Stomach (tissue), 9 donors: ENCODE data around the gene C9orf78. TPM values are rescaled to one million over a fixed set of nuclear protein-coding genes. Genes with fewer than 3 reads are reported as not detected.
A peak's percentile ranks its signal among the peaks of the same experiment; 100 is the strongest.

Experiments used
- DNase-seq, 2 donors: peaks; one replicate each; pipeline versions ENCODE4 v3.0.0 to v3.0.0-alpha.2; 2013 to 2019
- H3K27ac ChIP-seq, 5 donors: fragments of 200-600 bp in 4 of 5; sonication (generic) in 4 of 5; one replicate each; pipeline ENCODE4 v1.5.1; 2013 to 2019; ENCODE audit warnings: mild to moderate bottlenecking in 1 of 5, moderate library complexity in 1 of 5
- H3K27me3 ChIP-seq, 3 donors: fragments of 200-600 bp; sonication (generic); one replicate each; pipeline ENCODE4 v1.5.1; 2017 to 2019; ENCODE audit warnings: mixed run types in 1 of 3
- H3K36me3 ChIP-seq, 4 donors: fragments of 200-600 bp; sonication (generic); 1 replicate in 3 of 4; 2 replicates in 1 of 4; pipeline ENCODE4 v1.5.1; 2016 to 2019
- H3K4me1 ChIP-seq, 4 donors: fragments of 200-600 bp; sonication (generic); one replicate each; pipeline ENCODE4 v1.5.1; 2016 to 2019
- H3K4me3 ChIP-seq, 4 donors: fragments of 200-600 bp; sonication (generic) in 3 of 4; one replicate each; pipeline ENCODE4 v1.5.1; 2016 to 2019; ENCODE audit warnings: mild to moderate bottlenecking in 1 of 4
- H3K9me3 ChIP-seq, 4 donors: fragments of 200-600 bp; sonication (generic); one replicate each; pipeline ENCODE4 v1.5.1; 2016 to 2019
- CTCF ChIP-seq, 7 experiments: fragments of 450-650 bp in 4 of 7; fragments of 200-600 bp in 3 of 7; sonication (generic) in 3 of 7; IDR thresholded peaks; one replicate each; pipeline ENCODE4 v1.5.1; 2016 to 2019; ENCODE audit warnings: antibody characterized with exemption in 7 of 7, control low read depth in 2 of 7, mild to moderate bottlenecking in 1 of 7
- EP300 ChIP-seq: sonication (generic); formaldehyde crosslinking; IDR thresholded peaks from one replicate; pipeline ENCODE4 v1.6.1; 2017; ENCODE audit warnings: antibody characterized with exemption
- POLR2A ChIP-seq, 4 donors: fragments of 450-650 bp; IDR thresholded peaks; one replicate each; pipeline ENCODE4 v1.6.1; 2016; ENCODE audit warnings: antibody characterized with exemption in 4 of 4, control low read depth in 2 of 4, mild to moderate bottlenecking in 1 of 4, moderate library complexity in 1 of 4
- POLR2AphosphoS5 ChIP-seq, 3 donors: sonication (generic); formaldehyde crosslinking; IDR thresholded peaks; one replicate each; pipeline ENCODE4 v1.6.1; 2016; ENCODE audit warnings: antibody characterized with exemption in 3 of 3
- WGBS, 5 donors: extraction: QIAGEN DNeasy Blood & Tissue Kit in 3 of 5; methylation state at CpG; one replicate each; pipeline versions ENCODE4 v1.1.5 to v1.1.7; 2013 to 2018; 5-methylcytosine and 5-hydroxymethylcytosine counted together
- intact Hi-C: fragments of 100-400 bp; cut with DNase I; formaldehyde crosslinking; loops from one replicate; pipeline ENCODE4 v1.15.1; 2023; ENCODE audit warnings: low total_unique reads
- polyA plus RNA-seq, 3 donors: library from polyadenylated mRNA; stranded (reverse); fragments of 200-250 nt; gene quantifications; one replicate each; pipeline ENCODE4 v1.2.3, GENCODE V29; 2013
- small RNA-seq, 4 donors: library from RNA; depleted of rRNA; stranded (forward); fragments of <200 nt; gene quantifications; one replicate each; pipeline ENCODE3, GENCODE V24; 2016
- total RNA-seq, 5 donors: library from RNA; depleted of rRNA; stranded (reverse); fragments of >200 nt; gene quantifications; one replicate each; pipeline versions ENCODE4 v1.1.0 to v1.2.3, GENCODE V29; 2014 to 2016
- donor health status: healthy with polysubstance abuse.
- donor health status: Bipolar disorder and iron deficiency.
- donor health status: healthy.

Gene C9orf78
- total and polyA plus RNA-seq, 8 donors = 18.7 to 67.5 (median 43.8) TPM

- intact Hi-C loops = loop anchor here (5.0 to 10.0 kb wide), 2 partner anchors 134 to 646 kb away; no protein-coding TSS in a partner anchor
- Histone ChIP-seq H3K4me3 (no peak overlapping the region), H3K9me3 (no peaks in the 10 kb centered on the region), H3K4me1 (peaks cover 11 to 27% (median 15%) of the 10 kb centered on the region in 4 donors), H3K27me3 (peaks cover 0 to 3% (median 0%) of the 10 kb centered on the region in 3 donors), H3K36me3 (no peaks in the 10 kb centered on the region), H3K27ac (no peak overlapping the region)
- no peak for TF ChIP-seq POLR2A (IDR thresholded peaks at IDR 0.05)
- TF ChIP-seq EP300 = no peak
- DNase-seq = no peak
- 76 to 84% (median 81%) methylated on average over 8 of the region's 8 CpGs for WGBS, 5 donors
Measured at GRCh38 chr9:129781131-129781530, 53.9 kb downstream of the C9orf78 start.

- no peak for TF ChIP-seq EP300
- TF ChIP-seq POLR2A (IDR thresholded peaks at IDR 0.05) = no peak
- no peak for TF ChIP-seq POLR2AphosphoS5 (IDR thresholded peaks at IDR 0.05)
- no peak for TF ChIP-seq CTCF (IDR thresholded peaks at IDR 0.05)
- intact Hi-C loops = loop anchor here (5.0 to 10.0 kb wide), 2 partner anchors 132 to 645 kb away; no protein-coding TSS in a partner anchor
- Histone ChIP-seq H3K27me3 (peaks cover 0 to 3% (median 0%) of the 10 kb centered on the region in 3 donors), H3K9me3 (no peaks in the 10 kb centered on the region), H3K27ac (no peak overlapping the region), H3K4me3 (no peak overlapping the region), H3K36me3 (no peaks in the 10 kb centered on the region), H3K4me1 (peaks cover 11 to 39% (median 15%) of the 10 kb centered on the region in 4 donors)
- DNase-seq = no peak
- WGBS, 5 donors = 91 to 97% (median 97%) methylated on average over 5 to 7 of the region's 7 CpGs
Measured at GRCh38 chr9:129779560-129780190, 55.4 kb downstream of the C9orf78 start.

GRCh38 chr9:129778469-129778868 is 56.6 kb downstream of the C9orf78 start:
- peak overlapping the region in 1 of 5 donors; percentile 83 for H3K27ac ChIP-seq
- intact Hi-C loops = no loop called here
- WGBS, 5 donors = 72 to 92% (median 87%) methylated on average over 3 of the region's 3 CpGs

GRCh38 chr9:129777769-129778130 is 57.3 kb downstream of the C9orf78 start:
- Histone ChIP-seq H3K9me3 (no peaks in the 10 kb centered on the region), H3K4me1 (peaks cover 11 to 49% (median 16%) of the 10 kb centered on the region in 4 donors), H3K27me3 (peaks cover 0 to 3% (median 0%) of the 10 kb centered on the region in 3 donors), H3K27ac (peak overlapping the region in 4 of 5 donors; percentile 73 to 83 (median 80)), H3K4me3 (no peak overlapping the region), H3K36me3 (no peaks in the 10 kb centered on the region)
- no peak for DNase-seq
- intact Hi-C loops = no loop called here
- WGBS, 5 donors = 62 to 75% (median 64%) methylated on average over 11 of the region's 11 CpGs
- no peak for TF ChIP-seq POLR2AphosphoS5 (IDR thresholded peaks at IDR 0.05)
- TF ChIP-seq CTCF (IDR thresholded peaks at IDR 0.05) = no peak

More at GRCh38 chr9:129778469-129778868, 56.6 kb downstream of the C9orf78 start:
- Histone ChIP-seq H3K36me3 (no peaks in the 10 kb centered on the region), H3K4me3 (no peak overlapping the region), H3K27me3 (peaks cover 0 to 3% (median 0%) of the 10 kb centered on the region in 3 donors), H3K9me3 (no peaks in the 10 kb centered on the region), H3K4me1 (peaks cover 11 to 45% (median 15%) of the 10 kb centered on the region in 4 donors)
- no peak for DNase-seq
- no peak for TF ChIP-seq CTCF (IDR thresholded peaks at IDR 0.05)
- no peak for TF ChIP-seq POLR2A (IDR thresholded peaks at IDR 0.05)
- TF ChIP-seq EP300 = no peak
- TF ChIP-seq POLR2AphosphoS5 (IDR thresholded peaks at IDR 0.05) = no peak

Small RNAs within 50 kb of the gene (small RNA-seq; reads per million reads assigned to genes)
- gene MIR6855 = 0 reads per million in 4 donors

Other genes starting within 250 kb of the C9orf78 start
- gene C9orf50, start 214.2 kb downstream of the C9orf78 start, total RNA-seq = not detected
- under 1 TPM in 1 of 3 donors, not detected in 2; 0.13 TPM for gene C9orf50, start 214.2 kb downstream of the C9orf78 start, polyA plus RNA-seq
- 10 to 100 TPM in 4 of 5 donors, 1 to 10 TPM in 1; 1.7 to 29.8 (median 16.1) TPM for gene NTMT1, start 209.1 kb downstream of the C9orf78 start, total RNA-seq
- gene NTMT1, start 209.1 kb downstream of the C9orf78 start, polyA plus RNA-seq = 10 to 100 TPM; 40.2 to 68.4 (median 45.8) TPM
- gene ASB6, start 193.1 kb downstream of the C9orf78 start, total RNA-seq = 10 to 100 TPM in 4 of 5 donors, 1 to 10 TPM in 1; 7.5 to 35.6 (median 18.1) TPM
- 10 to 100 TPM in 2 of 3 donors, 1 to 10 TPM in 1; 9.6 to 12.6 (median 10.3) TPM for gene ASB6, start 193.1 kb downstream of the C9orf78 start, polyA plus RNA-seq
- gene PRRX2, start 169.6 kb downstream of the C9orf78 start, total RNA-seq = 1 to 10 TPM in 2 of 5 donors, under 1 TPM in 1, not detected in 2; 0.87 to 2.6 (median 1.7) TPM
- 1 to 10 TPM; 3.3 to 8.4 (median 6.7) TPM for gene PRRX2, start 169.6 kb downstream of the C9orf78 start, polyA plus RNA-seq
- gene PTGES, start 82.2 kb downstream of the C9orf78 start, total RNA-seq = 1 to 10 TPM in 3 of 5 donors, under 1 TPM in 1, not detected in 1; 0.58 to 3.6 (median 2.6) TPM
- 10 to 100 TPM in 1 of 3 donors, 1 to 10 TPM in 2; 3.7 to 15.3 (median 9.9) TPM for gene PTGES, start 82.2 kb downstream of the C9orf78 start, polyA plus RNA-seq
- 100 to 1,000 TPM in 1 of 5 donors, 10 to 100 TPM in 3, 1 to 10 TPM in 1; 6.7 to 151 (median 30.7) TPM for gene TOR1B, start 32.1 kb downstream of the C9orf78 start, total RNA-seq
- 10 to 100 TPM in 2 of 3 donors, 1 to 10 TPM in 1; 4.7 to 13.0 (median 11.1) TPM for gene TOR1B, start 32.1 kb downstream of the C9orf78 start, polyA plus RNA-seq
- 10 to 100 TPM in 4 of 5 donors, 1 to 10 TPM in 1; 6.4 to 77.6 (median 28.1) TPM for gene TOR1A, start 11.1 kb downstream of the C9orf78 start, total RNA-seq
- gene TOR1A, start 11.1 kb downstream of the C9orf78 start, polyA plus RNA-seq = 10 to 100 TPM; 13.9 to 18.3 (median 16.6) TPM
- 10 to 100 TPM in 3 of 5 donors, 1 to 10 TPM in 2; 7.3 to 52.1 (median 16.9) TPM for gene USP20, start 183 bp upstream of the C9orf78 start, total RNA-seq
- 10 to 100 TPM; 15.9 to 32.4 (median 17.3) TPM for gene USP20, start 183 bp upstream of the C9orf78 start, polyA plus RNA-seq
- gene FNBP1, start 207.9 kb upstream of the C9orf78 start, total RNA-seq = 100 to 1,000 TPM in 1 of 5 donors, 10 to 100 TPM in 4; 52.7 to 129 (median 69.6) TPM
- gene FNBP1, start 207.9 kb upstream of the C9orf78 start, polyA plus RNA-seq = 10 to 100 TPM in 2 of 3 donors, 1 to 10 TPM in 1; 9.0 to 19.7 (median 10.4) TPM
- 10 to 100 TPM in 4 of 5 donors, 1 to 10 TPM in 1; 5.3 to 37.8 (median 21.4) TPM for gene GPR107, start 218.6 kb upstream of the C9orf78 start, total RNA-seq
- 1 to 10 TPM; 3.4 to 7.9 (median 6.4) TPM for gene GPR107, start 218.6 kb upstream of the C9orf78 start, polyA plus RNA-seq